Duodenal mucosa (tissue), 2 donors: ENCODE measurements around the gene ARMH1.

Experiments
- H3K27ac ChIP-seq: one replicate; pipeline ENCODE4 v1.7.0; 2013; ENCODE audit warnings: low read depth, low read length
- H3K27me3 ChIP-seq, 2 donors: one replicate each; pipeline ENCODE4 v1.7.0; 2013; ENCODE audit warnings: low read length in 2 of 2, control low read depth in 1 of 2; ENCODE audit not compliant: insufficient read depth in 2 of 2, control insufficient read depth in 1 of 2
- H3K36me3 ChIP-seq, 2 donors: one replicate each; pipeline ENCODE4 v1.7.0; 2013; ENCODE audit warnings: low read length in 2 of 2, control low read depth in 1 of 2; ENCODE audit not compliant: insufficient read depth in 2 of 2, control insufficient read depth in 1 of 2
- H3K4me1 ChIP-seq, 2 donors: one replicate each; pipeline ENCODE4 v1.7.0; 2013; ENCODE audit warnings: low read length in 2 of 2, control low read depth in 1 of 2; ENCODE audit not compliant: insufficient read depth in 2 of 2, control insufficient read depth in 1 of 2
- H3K4me3 ChIP-seq, 2 donors: one replicate each; pipeline ENCODE4 v1.7.0; 2013; ENCODE audit warnings: low read length in 2 of 2, low read depth in 1 of 2
- H3K9ac ChIP-seq, 2 donors: one replicate each; pipeline ENCODE4 v1.7.0; 2013; ENCODE audit warnings: low read length in 2 of 2, low read depth in 1 of 2
- H3K9me3 ChIP-seq, 2 donors: one replicate each; pipeline ENCODE4 v1.7.0; 2013; ENCODE audit warnings: low read length in 2 of 2, control low read depth in 1 of 2; ENCODE audit not compliant: control insufficient read depth in 1 of 2

ARMH1 gene

GRCh38 chr1:44705938-44706337 is 31.4 kb downstream of the ARMH1 start:
- Histone ChIP-seq H3K9me3 (no peaks in the 10 kb centered on the region), H3K36me3 (no peaks in the 10 kb centered on the region), H3K27me3 (no peaks in the 10 kb centered on the region), H3K4me3 (no peak overlapping the region), H3K4me1 (peaks cover 6 to 7% of the 10 kb centered on the region in 2 donors), H3K9ac (no peak overlapping the region), H3K27ac (no peak overlapping the region)

GRCh38 chr1:44707112-44707881 is 32.8 kb downstream of the ARMH1 start:
- no peak overlapping the region for H3K9ac ChIP-seq
- H3K36me3 ChIP-seq: no peaks in the 10 kb centered on the region
- peaks cover 3 to 7% of the 10 kb centered on the region in 2 donors for H3K4me1 ChIP-seq
- no peaks in the 10 kb centered on the region for H3K9me3 ChIP-seq
- H3K27ac ChIP-seq: no peak overlapping the region
- no peaks in the 10 kb centered on the region for H3K27me3 ChIP-seq
- no peak overlapping the region for H3K4me3 ChIP-seq

- Histone ChIP-seq H3K27me3 (no peaks in the 10 kb centered on the region), H3K27ac (no peak overlapping the region), H3K36me3 (no peaks in the 10 kb centered on the region), H3K9ac (peak overlapping the region in 1 of 2 donors; percentile 52), H3K4me3 (peak overlapping the region; percentile 10 to 43), H3K4me1 (peaks cover 0 to 9% of the 10 kb centered on the region in 2 donors), H3K9me3 (no peaks in the 10 kb centered on the region)
Measured at GRCh38 chr1:44707959-44708831, 33.7 kb downstream of the ARMH1 start.

GRCh38 chr1:44713321-44713781 is 38.8 kb downstream of the ARMH1 start:
- Histone ChIP-seq H3K27ac (no peak overlapping the region), H3K27me3 (no peaks in the 10 kb centered on the region), H3K9ac (no peak overlapping the region), H3K4me1 (peaks cover 6 to 21% of the 10 kb centered on the region in 2 donors), H3K4me3 (no peak overlapping the region), H3K9me3 (no peaks in the 10 kb centered on the region), H3K36me3 (no peaks in the 10 kb centered on the region)

- no peak overlapping the region for H3K27ac ChIP-seq
- H3K9ac ChIP-seq: no peak overlapping the region
- H3K9me3 ChIP-seq: no peaks in the 10 kb centered on the region
- H3K27me3 ChIP-seq: no peaks in the 10 kb centered on the region
- H3K4me1 ChIP-seq: peaks cover 6 to 21% of the 10 kb centered on the region in 2 donors
- no peak overlapping the region for H3K4me3 ChIP-seq
- no peaks in the 10 kb centered on the region for H3K36me3 ChIP-seq
Measured at GRCh38 chr1:44714532-44714931, 40.0 kb downstream of the ARMH1 start.

DNA sequence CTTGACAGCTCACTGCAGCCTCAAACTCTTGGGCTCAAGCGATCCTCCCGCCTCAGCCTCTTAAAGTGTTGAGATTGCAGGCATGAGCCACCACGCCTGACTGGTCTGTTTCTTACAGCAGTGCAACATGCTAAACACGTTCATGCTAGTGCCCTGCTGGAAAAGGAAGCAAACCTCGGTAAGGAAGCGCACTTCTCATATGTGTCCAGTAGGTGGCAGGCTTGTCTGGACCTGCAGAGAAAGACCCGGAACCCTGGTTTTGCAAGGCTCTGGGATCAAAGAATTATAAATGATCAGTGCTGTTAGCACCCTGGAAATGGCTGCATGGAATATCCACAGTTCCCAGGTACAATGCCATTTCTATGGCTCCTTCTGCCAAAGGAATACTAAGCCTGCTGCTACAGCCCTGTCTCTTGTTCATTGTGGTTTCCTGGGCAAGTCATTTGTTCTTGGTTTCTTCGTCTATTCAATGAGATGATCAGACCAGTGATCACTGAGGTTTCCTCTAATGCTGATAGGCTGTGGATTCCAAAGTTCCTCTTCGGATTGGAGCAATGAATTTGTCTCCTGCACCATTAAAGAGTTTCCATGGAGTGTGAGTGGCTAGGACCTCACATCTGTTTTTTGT is 40.5 kb downstream of the ARMH1 start:
- Histone ChIP-seq H3K9me3 (no peaks in the 10 kb centered on the region), H3K9ac (no peak overlapping the region), H3K4me1 (peaks cover 6 to 21% of the 10 kb centered on the region in 2 donors), H3K27ac (no peak overlapping the region), H3K4me3 (no peak overlapping the region), H3K36me3 (no peaks in the 10 kb centered on the region), H3K27me3 (no peaks in the 10 kb centered on the region)

DNA sequence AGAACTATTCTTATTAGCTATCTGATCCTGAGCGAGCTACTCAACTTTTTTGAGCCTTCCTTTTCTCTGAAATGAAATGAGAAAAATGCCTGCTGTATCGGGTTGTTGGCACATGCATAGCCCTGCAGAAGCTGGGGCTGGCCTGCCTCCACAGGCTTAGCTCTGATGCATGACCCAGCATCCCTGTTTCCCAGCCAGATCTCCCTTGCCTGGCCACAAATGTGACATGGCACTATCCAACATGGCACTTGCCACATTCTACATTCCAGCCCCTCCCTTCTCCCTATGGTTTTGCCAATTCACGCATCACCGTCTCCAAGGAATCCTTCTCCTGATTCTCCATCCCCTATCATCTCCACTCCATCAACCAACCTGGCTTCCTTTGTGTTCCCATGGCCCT is 42.6 kb downstream of the ARMH1 start:
- Histone ChIP-seq H3K27me3 (no peaks in the 10 kb centered on the region), H3K4me3 (no peak overlapping the region), H3K27ac (no peak overlapping the region), H3K9me3 (no peaks in the 10 kb centered on the region), H3K36me3 (no peaks in the 10 kb centered on the region), H3K4me1 (peaks cover 6 to 25% of the 10 kb centered on the region in 2 donors), H3K9ac (no peak overlapping the region)

DNA sequence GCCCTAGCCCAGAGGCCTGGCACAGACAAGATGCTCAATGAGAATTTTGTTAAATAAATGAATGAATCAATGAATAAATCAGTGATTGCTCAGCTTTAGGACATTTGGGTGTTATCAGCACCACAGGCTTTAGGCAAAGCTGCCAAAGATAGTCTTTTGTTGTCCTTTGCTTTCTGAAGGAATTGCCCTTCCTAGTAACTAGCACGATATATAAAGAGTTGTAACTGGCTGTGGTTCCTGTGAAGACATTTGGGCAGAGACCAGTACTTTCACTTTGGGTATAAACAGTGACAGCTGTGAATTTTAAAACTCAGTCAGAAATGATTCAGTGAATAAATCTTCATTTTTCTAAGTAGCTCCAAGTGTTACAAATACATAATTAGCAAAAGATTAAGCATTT is 43.1 kb downstream of the ARMH1 start:
- Histone ChIP-seq H3K9ac (no peak overlapping the region), H3K4me1 (peaks cover 6 to 25% of the 10 kb centered on the region in 2 donors), H3K9me3 (no peaks in the 10 kb centered on the region), H3K4me3 (no peak overlapping the region), H3K36me3 (no peaks in the 10 kb centered on the region), H3K27me3 (no peaks in the 10 kb centered on the region), H3K27ac (no peak overlapping the region)

- H3K27ac ChIP-seq: no peak overlapping the region
- no peaks in the 10 kb centered on the region for H3K36me3 ChIP-seq
- no peak overlapping the region for H3K9ac ChIP-seq
- no peaks in the 10 kb centered on the region for H3K27me3 ChIP-seq
- no peak overlapping the region for H3K4me3 ChIP-seq
- no peaks in the 10 kb centered on the region for H3K9me3 ChIP-seq
- peaks cover 6 to 27% of the 10 kb centered on the region in 2 donors for H3K4me1 ChIP-seq
Measured at GRCh38 chr1:44718091-44718490, 43.6 kb downstream of the ARMH1 start.

GRCh38 chr1:44719318-44719717 is 44.8 kb downstream of the ARMH1 start:
- Histone ChIP-seq H3K4me3 (no peak overlapping the region), H3K27me3 (no peaks in the 10 kb centered on the region), H3K9me3 (no peaks in the 10 kb centered on the region), H3K4me1 (peaks cover 6 to 32% of the 10 kb centered on the region in 2 donors), H3K9ac (no peak overlapping the region), H3K36me3 (no peaks in the 10 kb centered on the region), H3K27ac (no peak overlapping the region)
